ENCODE results near the gene IPCEF1.

DNA sequence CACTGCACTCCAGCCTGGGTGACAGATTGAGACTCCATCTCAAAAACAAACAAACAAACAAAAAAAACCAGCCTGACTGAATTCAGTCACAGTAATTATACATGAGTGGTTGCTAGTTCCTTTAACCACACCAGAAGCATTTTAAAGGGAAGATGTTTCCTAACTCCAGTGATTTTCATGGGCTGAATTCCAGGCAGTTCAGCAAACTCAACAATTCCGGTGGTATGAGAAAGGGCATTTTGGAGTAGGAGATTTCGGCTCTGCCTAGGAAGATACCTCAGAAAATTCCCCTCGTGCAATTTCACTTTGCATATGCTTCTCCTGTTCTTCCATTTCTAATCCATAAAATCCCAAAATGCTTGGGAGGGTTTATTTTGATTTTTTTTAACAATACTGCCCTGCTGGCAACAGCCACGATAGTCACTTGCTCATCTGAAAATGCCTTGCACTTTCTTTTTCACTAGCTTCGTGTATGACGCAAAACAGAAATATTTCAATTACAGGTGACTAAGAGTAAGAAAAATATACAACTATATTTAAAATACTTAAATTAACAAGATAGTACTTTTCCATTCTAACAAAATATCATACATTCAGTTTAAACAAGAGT lies 48.3 kb upstream of the IPCEF1 start:
- TF ChIP-seq CTCF (IDR thresholded peaks at IDR 0.05) (no peak), TCF7L2 (IDR thresholded peaks at IDR 0.05; ENCODE audit: low read depth, low read length) (no peak), POLR2AphosphoS5 (IDR thresholded peaks at IDR 0.05; ENCODE audit: low read depth, low read length) (no peak), SIN3A (IDR thresholded peaks at IDR 0.05; ENCODE audit: borderline replicate concordance, insufficient read depth, low read depth, low read length) (no peak)
